Esophagus squamous epithelium (tissue), 4 donors: Measurements from ENCODE around the gene SSC5D.

ENCODE experiments used
- POLR2A ChIP-seq, 4 donors: fragments of 450-650 bp; IDR thresholded peaks; one replicate each; pipeline ENCODE4 v1.6.1; 2017; ENCODE audit warnings: antibody characterized with exemption in 4 of 4, mild to moderate bottlenecking in 4 of 4, moderate library complexity in 3 of 4
- TF ChIP-seq, protein P1 (sequence below), 6 experiments: fragments of 450-650 bp in 4 of 6; fragments of 200-600 bp in 2 of 6; sonication (generic) in 2 of 6; IDR thresholded peaks; one replicate each; pipeline ENCODE4 v1.5.1; 2016 to 2019; ENCODE audit warnings: antibody characterized with exemption in 6 of 6, mild to moderate bottlenecking in 4 of 6, moderate library complexity in 4 of 6

DNA sequence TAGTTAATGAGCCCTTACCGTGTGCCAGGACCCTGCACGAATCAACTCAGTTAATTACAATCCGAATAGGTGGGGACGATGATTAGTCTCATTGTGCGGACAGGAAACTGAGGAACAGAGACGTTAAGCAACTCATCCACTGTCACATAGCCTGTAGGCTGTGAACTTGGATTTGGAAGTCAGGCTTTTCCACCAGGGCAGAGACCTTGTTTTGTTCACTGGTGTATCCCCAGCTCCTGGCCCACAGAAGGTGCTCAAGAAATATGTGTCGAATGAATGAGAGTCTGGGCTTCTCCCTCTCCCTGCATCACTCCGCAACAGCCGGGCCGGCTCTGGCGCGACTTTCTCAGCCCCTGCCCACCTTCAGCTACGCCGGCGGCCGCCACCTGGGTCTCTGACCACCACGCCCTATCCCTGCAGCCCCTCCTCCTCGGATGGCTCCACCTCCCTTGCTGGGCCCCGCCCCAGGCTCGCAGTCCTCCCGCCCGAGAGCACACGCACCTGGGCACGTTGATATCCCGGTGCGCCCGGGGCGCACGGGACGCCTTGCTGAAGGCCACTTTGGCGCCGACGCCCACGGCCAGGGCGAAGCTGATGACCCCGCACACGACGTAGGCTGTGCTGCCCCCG, 46.4 kb upstream of the SSC5D start:
- TF ChIP-seq POLR2A (IDR thresholded peaks at IDR 0.05), result no peak
- TF ChIP-seq, protein P1, sequence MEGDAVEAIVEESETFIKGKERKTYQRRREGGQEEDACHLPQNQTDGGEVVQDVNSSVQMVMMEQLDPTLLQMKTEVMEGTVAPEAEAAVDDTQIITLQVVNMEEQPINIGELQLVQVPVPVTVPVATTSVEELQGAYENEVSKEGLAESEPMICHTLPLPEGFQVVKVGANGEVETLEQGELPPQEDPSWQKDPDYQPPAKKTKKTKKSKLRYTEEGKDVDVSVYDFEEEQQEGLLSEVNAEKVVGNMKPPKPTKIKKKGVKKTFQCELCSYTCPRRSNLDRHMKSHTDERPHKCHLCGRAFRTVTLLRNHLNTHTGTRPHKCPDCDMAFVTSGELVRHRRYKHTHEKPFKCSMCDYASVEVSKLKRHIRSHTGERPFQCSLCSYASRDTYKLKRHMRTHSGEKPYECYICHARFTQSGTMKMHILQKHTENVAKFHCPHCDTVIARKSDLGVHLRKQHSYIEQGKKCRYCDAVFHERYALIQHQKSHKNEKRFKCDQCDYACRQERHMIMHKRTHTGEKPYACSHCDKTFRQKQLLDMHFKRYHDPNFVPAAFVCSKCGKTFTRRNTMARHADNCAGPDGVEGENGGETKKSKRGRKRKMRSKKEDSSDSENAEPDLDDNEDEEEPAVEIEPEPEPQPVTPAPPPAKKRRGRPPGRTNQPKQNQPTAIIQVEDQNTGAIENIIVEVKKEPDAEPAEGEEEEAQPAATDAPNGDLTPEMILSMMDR (IDR thresholded peaks at IDR 0.05), result no peak
